Midbrain (tissue), 1 donor: ENCODE measurements around the gene CRACDL.

ENCODE experiments used
- DNase-seq: peaks from one replicate; lab custom pipeline; 2025; lab: John Stamatoyannopoulos, UW

The CRACDL gene

GRCh38 chr2:98854682-98855081 lies 81.3 kb downstream of the CRACDL start:
- DNase-seq, result no peak

- DNase-seq, result no peak
These were observed 83.1 kb downstream of the CRACDL start for GRCh38 chr2:98852932-98853331.

GRCh38 chr2:98850074-98850473 lies 86.0 kb downstream of the CRACDL start:
- no peak for DNase-seq

GRCh38 chr2:98849113-98849512 lies 86.9 kb downstream of the CRACDL start:
- no peak for DNase-seq

DNA sequence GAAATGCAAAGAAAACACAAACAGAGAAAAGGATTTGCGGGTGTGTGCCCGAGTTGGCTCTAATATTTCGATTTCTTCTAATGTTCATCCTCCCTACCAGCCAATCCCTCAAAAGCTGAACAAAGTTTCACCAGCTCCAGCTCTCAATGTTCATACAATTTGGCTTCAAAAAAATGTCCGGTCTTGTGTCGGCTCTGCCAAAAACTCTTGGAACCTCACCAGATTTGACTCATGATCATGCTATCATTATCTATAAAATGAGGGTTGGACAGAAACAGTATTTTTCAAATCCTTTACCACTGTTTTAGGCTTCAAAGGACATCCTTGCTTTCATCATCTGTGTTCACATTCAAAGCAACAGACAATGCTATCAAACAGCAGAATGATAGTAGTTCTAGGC lies 88.2 kb downstream of the CRACDL start:
- DNase-seq, result no peak

- no peak for DNase-seq
These were observed 90.0 kb downstream of the CRACDL start for GRCh38 chr2:98846041-98846440.

DNA sequence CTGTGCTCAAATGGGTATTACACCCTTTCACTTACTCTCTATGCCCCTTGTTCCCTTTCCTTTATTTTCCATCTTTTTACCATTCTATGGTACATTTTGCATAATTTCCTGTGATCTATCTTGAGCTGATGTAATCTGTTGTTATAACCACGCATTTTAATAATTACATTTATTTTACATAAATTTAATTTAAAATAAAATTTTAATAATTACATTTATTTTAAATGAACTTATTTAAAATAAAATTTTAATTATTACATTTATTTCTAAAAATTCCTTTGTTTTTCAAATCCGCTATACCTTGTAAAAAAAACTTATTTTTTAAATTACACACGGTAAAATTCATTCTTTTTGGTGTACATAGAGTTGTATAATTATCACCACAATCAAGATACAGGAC lies 93.9 kb downstream of the CRACDL start:
- DNase-seq, result no peak

DNA sequence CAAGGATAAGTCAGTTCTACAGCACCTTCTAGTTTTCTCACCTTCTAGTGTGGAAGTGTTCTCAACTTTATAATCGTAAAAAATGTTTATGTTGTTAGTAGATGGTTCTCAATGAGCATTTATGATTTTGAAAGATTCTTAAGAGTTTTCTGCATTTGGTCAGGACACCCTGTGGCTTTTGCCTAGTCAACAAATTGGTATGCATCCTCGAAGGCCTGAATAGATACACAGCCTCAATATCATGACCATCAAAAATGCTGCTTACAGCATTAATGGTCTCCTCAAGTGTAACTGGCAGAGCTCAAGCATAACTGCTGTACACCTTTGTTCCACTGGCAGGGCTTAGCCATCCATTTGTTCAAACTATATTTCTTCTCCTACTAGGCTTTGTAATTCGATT lies 96.7 kb downstream of the CRACDL start:
- no peak for DNase-seq

DNA sequence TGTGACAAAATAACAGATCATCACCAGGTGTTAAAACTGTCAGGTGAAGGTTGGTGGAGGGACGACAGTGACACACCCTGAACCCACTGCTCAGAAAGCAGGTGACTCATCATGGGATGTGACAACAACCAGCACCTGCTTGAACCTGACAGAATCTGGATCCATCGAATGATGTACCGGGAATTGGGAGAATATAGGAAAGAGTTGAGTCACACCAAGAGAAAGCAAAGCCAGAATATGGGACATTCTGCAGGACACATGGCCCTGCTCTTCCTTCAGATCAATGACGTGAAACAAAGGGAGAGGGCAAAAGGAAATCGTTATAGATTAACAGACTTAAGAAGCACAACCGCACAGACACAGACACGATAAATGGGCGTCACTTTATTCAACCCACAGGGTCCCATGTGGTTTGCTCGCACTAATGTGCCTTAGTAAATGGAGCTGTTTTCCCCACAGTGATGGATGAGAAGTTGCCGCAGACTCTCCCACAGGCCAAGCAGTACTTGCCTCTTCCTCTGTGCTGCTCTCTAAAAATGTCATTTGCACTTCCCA lies 100.1 kb downstream of the CRACDL start:
- no peak for DNase-seq

GRCh38 chr2:98833917-98834263 lies 102.1 kb downstream of the CRACDL start:
- no peak for DNase-seq

GRCh38 chr2:98833172-98833916 lies 102.7 kb downstream of the CRACDL start:
- DNase-seq, result no peak

GRCh38 chr2:98832172-98832571 lies 103.9 kb downstream of the CRACDL start:
- DNase-seq, result no peak

DNA sequence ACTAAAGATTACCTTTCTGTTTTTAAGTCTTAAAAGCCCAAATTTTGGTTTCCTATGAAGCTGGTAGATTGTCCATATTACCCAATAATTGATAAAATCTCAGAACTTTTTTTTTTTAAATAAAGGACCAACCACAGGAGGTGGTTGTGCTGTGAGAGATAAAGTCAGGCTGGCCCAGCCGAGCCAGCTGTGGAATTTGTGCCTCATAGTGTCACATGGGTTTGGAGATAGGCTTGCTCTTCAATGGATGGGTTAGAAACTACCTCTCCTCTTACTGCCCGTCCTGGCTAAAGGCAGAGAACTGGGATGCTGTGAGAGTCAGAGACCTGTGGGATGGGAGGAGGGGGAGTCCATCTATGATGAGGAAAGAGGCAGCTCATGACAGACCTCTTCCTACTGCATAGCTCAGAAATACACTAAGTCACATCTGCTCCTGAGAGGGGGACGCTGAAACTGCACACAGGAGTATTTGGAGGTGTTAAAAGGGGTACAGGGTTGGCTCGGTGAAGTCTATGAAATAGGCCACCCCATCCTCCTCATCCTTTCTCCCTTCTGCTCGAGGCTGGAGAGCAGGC lies 105.4 kb downstream of the CRACDL start:
- no peak for DNase-seq

- DNase-seq, result no peak
These were observed 106.3 kb downstream of the CRACDL start for GRCh38 chr2:98829581-98830270.

DNA sequence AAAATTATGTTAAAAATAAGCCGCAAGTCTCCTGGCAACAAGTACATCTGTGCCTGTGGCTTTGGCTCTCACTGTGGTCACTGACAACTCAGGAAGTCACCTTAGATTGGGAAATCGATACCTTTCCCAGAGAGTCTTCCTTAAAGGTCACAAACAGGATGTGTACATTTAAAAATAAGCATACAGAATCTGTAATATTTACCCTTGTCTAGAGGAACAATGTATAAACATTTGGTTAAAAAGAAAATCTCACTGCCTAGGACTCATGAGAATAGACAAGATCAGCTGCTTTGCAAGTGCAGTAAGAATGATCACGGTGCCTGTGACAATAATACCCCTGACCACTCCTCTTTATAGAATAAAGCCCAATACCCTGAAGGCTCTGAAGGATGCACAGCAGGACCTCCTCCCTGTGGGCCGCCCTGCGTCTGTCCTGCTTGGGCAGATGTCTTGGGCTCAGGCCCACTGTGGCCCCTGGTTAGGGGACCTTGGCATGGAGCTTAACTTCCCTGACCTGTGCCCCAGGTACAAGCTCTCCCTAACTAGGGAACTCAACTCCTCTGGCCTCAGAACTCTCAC lies 107.1 kb downstream of the CRACDL start:
- DNase-seq, result no peak

- no peak for DNase-seq
These were observed 107.7 kb downstream of the CRACDL start for GRCh38 chr2:98828369-98828744.

DNA sequence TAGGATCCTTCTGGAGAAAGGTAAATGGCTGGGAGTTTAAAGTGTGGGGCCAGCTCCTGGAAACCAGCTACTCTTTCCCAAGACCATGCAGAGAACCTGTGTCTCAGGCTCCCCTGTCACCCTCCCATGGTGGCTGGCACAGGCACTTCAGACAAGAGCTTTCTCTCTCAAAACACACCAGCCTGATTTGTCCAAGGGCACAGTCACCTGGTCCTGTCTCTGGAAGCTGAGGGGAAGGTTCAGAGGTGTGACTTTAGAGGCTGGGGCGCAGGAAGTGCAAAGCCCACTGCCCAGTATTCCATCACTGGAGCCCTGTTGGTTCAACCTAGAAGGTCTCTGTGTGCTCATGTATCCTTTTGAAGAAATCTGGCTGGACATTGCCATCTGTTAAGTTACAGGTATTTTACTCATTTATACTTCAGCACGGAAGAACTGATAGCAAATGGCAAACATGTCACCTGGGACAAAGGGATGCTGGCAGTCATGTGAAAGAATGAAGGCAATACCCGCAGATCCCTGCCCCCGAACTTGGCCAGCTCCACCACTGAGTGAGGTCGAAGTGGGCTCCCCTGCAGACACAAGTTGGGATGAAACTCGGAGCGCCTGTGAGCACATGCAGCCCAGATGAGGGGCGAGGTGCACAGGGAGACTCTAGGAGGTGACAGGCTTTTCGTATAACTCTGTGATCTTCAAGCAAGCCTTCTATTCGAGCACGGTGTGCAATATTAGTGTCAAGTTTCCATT lies 108.2 kb downstream of the CRACDL start:
- no peak for DNase-seq

GRCh38 chr2:98826856-98827255 lies 109.2 kb downstream of the CRACDL start:
- no peak for DNase-seq

DNA sequence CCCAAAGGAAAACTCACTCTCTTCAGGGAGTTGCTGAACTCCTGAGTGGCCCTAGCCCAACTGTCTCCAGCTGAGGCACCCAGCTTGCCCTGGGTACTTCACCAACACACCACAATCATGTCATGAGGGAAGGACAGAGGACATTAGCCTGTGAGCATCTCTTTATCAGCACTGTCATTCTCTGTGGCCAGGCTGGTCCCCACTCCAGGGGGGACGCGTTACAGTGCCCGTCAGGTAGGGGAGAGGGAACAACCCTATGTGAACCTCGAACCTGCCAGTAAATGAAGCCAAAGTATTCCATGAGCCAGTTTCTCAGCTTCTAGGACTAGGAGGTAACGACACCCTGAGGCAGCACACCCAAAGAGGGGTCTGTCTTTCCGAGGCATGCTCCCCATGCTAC lies 110.2 kb downstream of the CRACDL start:
- no peak for DNase-seq

- DNase-seq, result no peak
These were observed 110.6 kb downstream of the CRACDL start for GRCh38 chr2:98825404-98825803.

DNA sequence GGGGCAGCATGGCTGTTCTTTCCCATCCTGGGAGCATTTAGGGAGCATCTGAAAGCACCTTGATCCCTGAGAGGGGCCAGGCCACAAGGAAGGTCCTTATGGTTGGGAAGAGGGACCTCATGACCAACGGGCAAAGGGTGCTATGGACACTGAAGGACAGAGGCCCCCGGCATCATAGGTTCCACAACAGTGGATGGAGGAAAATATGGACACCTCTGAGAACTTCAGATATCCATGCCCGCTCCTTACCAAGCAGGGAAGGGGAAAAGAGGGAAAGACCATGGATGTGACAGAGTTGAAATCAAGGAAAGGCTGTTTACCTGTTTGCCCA lies 111.0 kb downstream of the CRACDL start:
- DNase-seq, result no peak
